HuH-7.5 (cell line): ENCODE data around the gene PSD2.

Experiments used
- DNase-seq: peaks from one replicate; pipeline ENCODE4 v3.0.0; 2011; ENCODE audit warnings: low spot score

Gene PSD2

GRCh38 chr5:139763930-139764791 is 31.4 kb upstream of the PSD2 start:
- no peak for DNase-seq

- DNase-seq: no peak
Observed at GRCh38 chr5:139764886-139765408, 30.7 kb upstream of the PSD2 start.

GRCh38 chr5:139765409-139766217 is 30.0 kb upstream of the PSD2 start:
- peak; percentile 84 for DNase-seq

- DNase-seq: no peak
Observed at GRCh38 chr5:139767960-139768359, 27.6 kb upstream of the PSD2 start.

GRCh38 chr5:139768807-139769465 is 26.7 kb upstream of the PSD2 start:
- DNase-seq: no peak

- no peak for DNase-seq
Observed at GRCh38 chr5:139769477-139769876, 26.1 kb upstream of the PSD2 start.

- no peak for DNase-seq
Observed at GRCh38 chr5:139770722-139771121, 24.9 kb upstream of the PSD2 start.

- no peak for DNase-seq
Observed at GRCh38 chr5:139772089-139772791, 23.4 kb upstream of the PSD2 start.

GRCh38 chr5:139772927-139773690 is 22.5 kb upstream of the PSD2 start:
- no peak for DNase-seq

- DNase-seq: peak; percentile 83
Observed at GRCh38 chr5:139774980-139775661, 20.5 kb upstream of the PSD2 start.

GRCh38 chr5:139775872-139776271 is 19.7 kb upstream of the PSD2 start:
- DNase-seq: no peak

GRCh38 chr5:139776861-139777260 is 18.7 kb upstream of the PSD2 start:
- DNase-seq: no peak

GRCh38 chr5:139783436-139783965 is 12.1 kb upstream of the PSD2 start:
- no peak for DNase-seq

GRCh38 chr5:139784488-139784887 is 11.1 kb upstream of the PSD2 start:
- no peak for DNase-seq

GRCh38 chr5:139787257-139787567 is 8.4 kb upstream of the PSD2 start:
- DNase-seq: no peak

GRCh38 chr5:139787568-139788293 is 7.9 kb upstream of the PSD2 start:
- DNase-seq: peak; percentile 93

GRCh38 chr5:139788294-139788910 is 7.2 kb upstream of the PSD2 start:
- no peak for DNase-seq

- no peak for DNase-seq
Observed at GRCh38 chr5:139789116-139789844, 6.3 kb upstream of the PSD2 start.

GRCh38 chr5:139789845-139790189 is 5.8 kb upstream of the PSD2 start:
- no peak for DNase-seq
